A549 (cell line): ENCODE results near the gene SEC31A. TPM values are rescaled to one million over a fixed set of nuclear protein-coding genes. Genes with fewer than 3 reads are reported as not detected.

ENCODE experiments used
- ATAC-seq, 2 experiments: fragments of 200-7000 bp in 1 of 2; fragments of >200 bp in 1 of 2; cut with Nextera tagmentation in 1 of 2; cut with Tn5 transposase in 1 of 2; 3 replicates each; pipeline versions ENCODE4 v1.8.0 to v1.9.1; 2018 to 2020; ENCODE audit warnings: mild to moderate bottlenecking in 1 of 2, moderate library complexity in 1 of 2
- CTCF ChIA-PET: fragments of 300-600 bp; sonication (Branson Sonifier 250); formaldehyde crosslinking; extraction: SDS; loops from one replicate; lab custom pipeline; 2021; ENCODE audit warnings: antibody characterized with exemption, inconsistent platforms; lab: Yijun Ruan, JAX
- POLR2A ChIA-PET: fragments of 350-600 bp; formaldehyde crosslinking; extraction: SDS; loops from one replicate; lab custom pipeline; 2021; ENCODE audit warnings: antibody characterized with exemption, inconsistent platforms; lab: Yijun Ruan, JAX
- DNase-seq, 2 experiments: peaks; one replicate each; pipeline versions ENCODE4 v3.0.0 to v3.0.0-alpha.2; 2011 to 2016; ENCODE audit warnings: low read depth in 1 of 2, low spot score in 1 of 2
- FAIRE-seq: peaks from 2 replicates; lab custom pipeline; 2011; peaks lifted over from hg19 to GRCh38; lab: Jason Lieb, UNC
- H3K27ac ChIP-seq, 2 experiments: fragments of >200 bp; sonication (Bioruptor Twin); formaldehyde crosslinking; 3 replicates each; pipeline ENCODE4 v1.5.1; 2016 to 2017
- H3K4me1 ChIP-seq: fragments of >200 bp; sonication (Bioruptor Twin); formaldehyde crosslinking; 3 replicates; pipeline ENCODE4 v1.6.1; 2016
- H3K4me2 ChIP-seq: fragments of >200 bp; sonication (Bioruptor Twin); formaldehyde crosslinking; 3 replicates; pipeline ENCODE4 v1.6.1; 2016
- H3K4me3 ChIP-seq: fragments of >200 bp; sonication (Bioruptor Twin); formaldehyde crosslinking; 3 replicates; pipeline ENCODE4 v1.5.1; 2016
- H3K9me3 ChIP-seq: fragments of >200 bp; sonication (Bioruptor Twin); formaldehyde crosslinking; 3 replicates; pipeline ENCODE4 v1.6.1; 2016
- BHLHE40 ChIP-seq: IDR thresholded peaks from 2 replicates; pipeline ENCODE4 v1.6.1; 2012; ENCODE audit warnings: low read depth, low read length, inconsistent platforms
- CBX2 ChIP-seq: fragments of 200-600 bp; sonication (generic); IDR thresholded peaks from 2 replicates; pipeline ENCODE4 v1.6.1; 2016; ENCODE audit warnings: low read depth, mild to moderate bottlenecking, borderline replicate concordance
- CTCF ChIP-seq: fragments of >200 bp; sonication (Bioruptor Twin); formaldehyde crosslinking; IDR thresholded peaks from 3 replicates; pipeline ENCODE4 v1.5.1; 2016
- EHF ChIP-seq: fragments of 250-450 bp; sonication (Bioruptor Pico); IDR thresholded peaks from 2 replicates; pipeline ENCODE4 v1.5.0; 2020; ENCODE audit warnings: mild to moderate bottlenecking
- EHMT2 ChIP-seq: fragments of 200-600 bp; sonication (generic); IDR thresholded peaks from 2 replicates; pipeline ENCODE4 v1.6.1; 2016; ENCODE audit warnings: antibody characterized with exemption, low read depth, mild to moderate bottlenecking, moderate library complexity
- FOSB ChIP-seq: fragments of 250-450 bp; sonication (Bioruptor Pico); IDR thresholded peaks from 2 replicates; pipeline ENCODE4 v1.5.0; 2020; ENCODE audit warnings: mild to moderate bottlenecking, moderate library complexity
- FOXS1 ChIP-seq: fragments of 250-450 bp; sonication (Bioruptor Pico); IDR thresholded peaks from 2 replicates; pipeline ENCODE4 v1.5.0; 2020; ENCODE audit warnings: mild to moderate bottlenecking, moderate library complexity
- GATA3 ChIP-seq: IDR thresholded peaks from 2 replicates; pipeline ENCODE4 v1.6.1; 2012; ENCODE audit warnings: borderline replicate concordance
- HDAC2 ChIP-seq: fragments of 200-600 bp; sonication (generic); IDR thresholded peaks from 2 replicates; pipeline ENCODE4 v1.6.1; 2016
- HEYL ChIP-seq: fragments of 250-450 bp; sonication (Bioruptor Pico); IDR thresholded peaks from 2 replicates; pipeline ENCODE4 v1.8.0; 2021; ENCODE audit warnings: mild to moderate bottlenecking, moderate library complexity
- HOXB13 ChIP-seq: fragments of 250-450 bp; sonication (Bioruptor Pico); IDR thresholded peaks from 2 replicates; pipeline ENCODE4 v1.5.0; 2020; ENCODE audit warnings: low read depth, mild to moderate bottlenecking, moderate library complexity
- JUNB ChIP-seq: fragments of >200 bp; sonication (Bioruptor Twin); formaldehyde crosslinking; IDR thresholded peaks from 2 replicates; pipeline ENCODE4 v1.6.1; 2016
- KDM5A ChIP-seq: fragments of 200-600 bp; sonication (generic); IDR thresholded peaks from 2 replicates; pipeline ENCODE4 v1.6.1; 2016; ENCODE audit warnings: antibody characterized with exemption, mild to moderate bottlenecking
- MAZ ChIP-seq: fragments of 150-350 bp; IDR thresholded peaks from 2 replicates; pipeline ENCODE4 v1.6.1; 2014; ENCODE audit warnings: antibody characterized with exemption, low read depth, low read length, borderline replicate concordance
- NFE2L2 ChIP-seq: fragments of 150-350 bp; conservative IDR thresholded peaks from 2 replicates; pipeline ENCODE4 v1.6.1; 2014; ENCODE audit warnings: low read length
- NPAS2 ChIP-seq: fragments of 250-450 bp; sonication (Bioruptor Pico); IDR thresholded peaks from 2 replicates; pipeline ENCODE4 v1.8.0; 2022; ENCODE audit warnings: mild to moderate bottlenecking, moderate library complexity, borderline replicate concordance
- NR3C1 ChIP-seq: fragments of >200 bp; sonication (Bioruptor Twin); formaldehyde crosslinking; IDR thresholded peaks from 3 replicates; pipeline ENCODE4 v1.6.1; 2017
- PHF8 ChIP-seq: fragments of 200-600 bp; sonication (generic); IDR thresholded peaks from 2 replicates; pipeline ENCODE4 v1.6.1; 2016; ENCODE audit warnings: low read depth, mild to moderate bottlenecking, antibody characterized with exemption, moderate library complexity, borderline replicate concordance
- RARB ChIP-seq: fragments of 250-450 bp; sonication (Bioruptor Pico); IDR thresholded peaks from 2 replicates; pipeline ENCODE4 v1.8.0; 2021; ENCODE audit warnings: mild to moderate bottlenecking, moderate library complexity
- RCOR1 ChIP-seq: fragments of 150-350 bp; IDR thresholded peaks from 2 replicates; pipeline ENCODE4 v1.6.1; 2014; ENCODE audit warnings: antibody characterized with exemption, low read length, low read depth
- RFX5 ChIP-seq: fragments of 450-650 bp; IDR thresholded peaks from 2 replicates; pipeline ENCODE4 v1.7.1; 2014; ENCODE audit warnings: antibody characterized with exemption, mild to moderate bottlenecking, moderate library complexity
- ZSCAN20 ChIP-seq: fragments of 250-450 bp; sonication (Bioruptor Pico); IDR thresholded peaks from 2 replicates; pipeline ENCODE4 v1.8.0; 2022; ENCODE audit warnings: mild to moderate bottlenecking, moderate library complexity
- WGBS: methylation state at CpG from one replicate; pipeline ENCODE4 v1.1.6; 2017; ENCODE audit errors: missing lambda C conversion rate; 5-methylcytosine and 5-hydroxymethylcytosine counted together
- polyA plus RNA-seq, 4 experiments: library from polyadenylated mRNA; depleted of rRNA in 3 of 4; stranded (reverse); fragments of >200 nt; fragmentation: RNase III in 1 of 4; extraction: RNeasy Plus Mini Kit Qiagen cat#74134 plus additional on column Dnase treatment in 1 of 4; gene quantifications; 2 replicates in 3 of 4; 3 replicates in 1 of 4; pipeline ENCODE4 v1.2.3, GENCODE V29; 2011 to 2017
- TF ChIP-seq, protein P1 (sequence below): fragments of 200-600 bp; sonication (generic); IDR thresholded peaks from 2 replicates; pipeline ENCODE4 v1.6.1; 2016; ENCODE audit warnings: antibody characterized with exemption, mild to moderate bottlenecking, moderate library complexity
- TF ChIP-seq, protein P2 (sequence below): IDR thresholded peaks from 2 replicates; pipeline ENCODE4 v1.6.1; 2012

The SEC31A gene
- polyA plus RNA-seq, 2 of the 4 experiments (the other 2 are of a cell fraction), result 67.8 to 127 TPM

GRCh38 chr4:82885410-82885809 lies 5.5 kb downstream of the SEC31A start:
- H3K9me3 ChIP-seq, result no peaks in the 10 kb centered on the region
- ChIA-PET CTCF (no interaction called here), POLR2A (interaction anchor here (0.8 kb wide), 1 partner anchor 15 kb away, joined by 5 read pairs; the partner anchor contains the start of gene THAP9)
- FAIRE-seq, result no peak
- TF ChIP-seq FOSB, result no peak
- TF ChIP-seq BHLHE40, result no peak
- TF ChIP-seq, all 56 proteins: peak for 0
- no peak for DNase-seq
- no peak for ATAC-seq
- Histone ChIP-seq H3K4me1 (peaks cover 43% of the 10 kb centered on the region), H3K27ac (no peak overlapping the region; a peak in 1 of 6 replicates), H3K4me3 (no peak overlapping the region), H3K4me2 (peak overlapping the region; percentile 78)

GRCh38 chr4:82868572-82868971 lies 22.4 kb downstream of the SEC31A start:
- no peak overlapping the region for H3K27ac ChIP-seq
- H3K9me3 ChIP-seq, result no peaks in the 10 kb centered on the region
- ChIA-PET POLR2A (no interaction called here), CTCF (no interaction called here)
- H3K4me3 ChIP-seq, result no peak overlapping the region
- no peak for TF ChIP-seq RCOR1
- no peak for TF ChIP-seq EHF (CRISPR knock-in tag)
- no peak for TF ChIP-seq NFE2L2
- TF ChIP-seq CTCF, result no peak
- no peak for TF ChIP-seq ZSCAN20
- TF ChIP-seq RARB (CRISPR knock-in tag), result no peak
- no peak for TF ChIP-seq PHF8
- no peak for TF ChIP-seq RFX5
- TF ChIP-seq MAZ, result no peak
- no peak for TF ChIP-seq KDM5A
- TF ChIP-seq, protein P1, sequence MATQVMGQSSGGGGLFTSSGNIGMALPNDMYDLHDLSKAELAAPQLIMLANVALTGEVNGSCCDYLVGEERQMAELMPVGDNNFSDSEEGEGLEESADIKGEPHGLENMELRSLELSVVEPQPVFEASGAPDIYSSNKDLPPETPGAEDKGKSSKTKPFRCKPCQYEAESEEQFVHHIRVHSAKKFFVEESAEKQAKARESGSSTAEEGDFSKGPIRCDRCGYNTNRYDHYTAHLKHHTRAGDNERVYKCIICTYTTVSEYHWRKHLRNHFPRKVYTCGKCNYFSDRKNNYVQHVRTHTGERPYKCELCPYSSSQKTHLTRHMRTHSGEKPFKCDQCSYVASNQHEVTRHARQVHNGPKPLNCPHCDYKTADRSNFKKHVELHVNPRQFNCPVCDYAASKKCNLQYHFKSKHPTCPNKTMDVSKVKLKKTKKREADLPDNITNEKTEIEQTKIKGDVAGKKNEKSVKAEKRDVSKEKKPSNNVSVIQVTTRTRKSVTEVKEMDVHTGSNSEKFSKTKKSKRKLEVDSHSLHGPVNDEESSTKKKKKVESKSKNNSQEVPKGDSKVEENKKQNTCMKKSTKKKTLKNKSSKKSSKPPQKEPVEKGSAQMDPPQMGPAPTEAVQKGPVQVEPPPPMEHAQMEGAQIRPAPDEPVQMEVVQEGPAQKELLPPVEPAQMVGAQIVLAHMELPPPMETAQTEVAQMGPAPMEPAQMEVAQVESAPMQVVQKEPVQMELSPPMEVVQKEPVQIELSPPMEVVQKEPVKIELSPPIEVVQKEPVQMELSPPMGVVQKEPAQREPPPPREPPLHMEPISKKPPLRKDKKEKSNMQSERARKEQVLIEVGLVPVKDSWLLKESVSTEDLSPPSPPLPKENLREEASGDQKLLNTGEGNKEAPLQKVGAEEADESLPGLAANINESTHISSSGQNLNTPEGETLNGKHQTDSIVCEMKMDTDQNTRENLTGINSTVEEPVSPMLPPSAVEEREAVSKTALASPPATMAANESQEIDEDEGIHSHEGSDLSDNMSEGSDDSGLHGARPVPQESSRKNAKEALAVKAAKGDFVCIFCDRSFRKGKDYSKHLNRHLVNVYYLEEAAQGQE, result no peak
- no peak for TF ChIP-seq CBX2
- no peak for TF ChIP-seq JUNB
- H3K4me1 ChIP-seq, result peaks cover 14% of the 10 kb centered on the region
- no peak for DNase-seq
- FAIRE-seq, result no peak
- H3K4me2 ChIP-seq, result no peak overlapping the region
- ATAC-seq, result no peak
- 99% methylated on average over 5 of the region's 5 CpGs for WGBS

GRCh38 chr4:82866706-82867385 lies 24.1 kb downstream of the SEC31A start:
- ATAC-seq (no peak), FAIRE-seq (no peak), DNase-seq (no peak)
- Histone ChIP-seq H3K27ac (no peak overlapping the region), H3K4me2 (no peak overlapping the region), H3K4me1 (peaks cover 14% of the 10 kb centered on the region), H3K4me3 (no peak overlapping the region), H3K9me3 (no peaks in the 10 kb centered on the region)
- WGBS, result 92% methylated on average over 8 of the region's 8 CpGs
- no peak for TF ChIP-seq HEYL
- no peak for TF ChIP-seq NFE2L2
- TF ChIP-seq, protein P2, sequence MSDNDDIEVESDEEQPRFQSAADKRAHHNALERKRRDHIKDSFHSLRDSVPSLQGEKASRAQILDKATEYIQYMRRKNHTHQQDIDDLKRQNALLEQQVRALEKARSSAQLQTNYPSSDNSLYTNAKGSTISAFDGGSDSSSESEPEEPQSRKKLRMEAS, result no peak
- TF ChIP-seq FOXS1 (CRISPR knock-in tag), result no peak
- TF ChIP-seq EHMT2, result no peak
- TF ChIP-seq HDAC2, result no peak
- TF ChIP-seq PHF8, result no peak
- no peak for TF ChIP-seq HOXB13 (CRISPR knock-in tag)
- no peak for TF ChIP-seq NPAS2 (CRISPR knock-in tag)
- no peak for TF ChIP-seq BHLHE40
- TF ChIP-seq GATA3, result no peak
- no peak for TF ChIP-seq RFX5
- TF ChIP-seq NR3C1, result no peak
- POLR2A ChIA-PET, result interaction anchor here (0.6 kb wide), 1 partner anchor 12 kb away, joined by 5 read pairs; no protein-coding TSS in a partner anchor
- CTCF ChIA-PET, result interaction anchor here (1.2 kb wide), 1 partner anchor 15 kb away, joined by 3 read pairs; no protein-coding TSS in a partner anchor
